ENCODE data around the gene APOC3. TPM values are rescaled to one million over a fixed set of nuclear protein-coding genes. Genes with fewer than 3 reads are reported as not detected.
"Not testable (repeated sequence)": the region's sequence is repeated elsewhere in the genome, so short reads cannot be mapped to it uniquely, and the experiment has no call there.

Gene APOC3
- total and polyA plus RNA-seq, 4 donors: 0.14 to 2.3 TPM; not detected in 2

DNA sequence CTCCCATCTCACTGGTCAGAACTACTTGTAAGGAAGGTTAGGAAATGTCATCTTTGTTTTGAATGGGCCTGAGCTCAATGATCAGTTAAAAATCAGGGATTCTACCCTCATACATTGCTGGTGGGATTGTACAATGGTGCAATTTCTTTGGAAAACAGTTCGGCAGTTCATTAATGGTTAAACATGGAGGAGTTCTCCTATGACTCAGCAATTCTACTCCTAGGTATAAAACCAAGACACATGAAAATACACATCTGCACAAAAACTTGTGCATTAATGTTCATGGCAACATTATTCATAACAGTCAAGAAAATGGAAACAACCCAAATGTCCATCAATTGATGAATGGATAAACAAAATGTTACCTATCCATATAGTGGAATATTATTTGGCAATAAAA, 33.2 kb upstream of the APOC3 start:
- Histone ChIP-seq H3K4me1 (ENCODE audit: control insufficient read depth in 5 of 5, insufficient read depth in 5 of 5, low read length in 5 of 5) (peaks cover 0 to 9% (median 0%) of the 10 kb centered on the region in 5 donors), H3K4me3 (no peak overlapping the region), H3K27ac (ENCODE audit: low read depth in 1 of 2, low read length in 1 of 2) (no peak overlapping the region), H3K27me3 (ENCODE audit: control insufficient read depth in 3 of 3, insufficient read depth in 3 of 3, low read length in 2 of 3) (peaks cover 0 to 2% (median 0%) of the 10 kb centered on the region in 3 donors), H3K9me3 (ENCODE audit: control insufficient read depth in 4 of 4, insufficient read depth in 3 of 4, low read length in 3 of 4) (no peaks in the 10 kb centered on the region), H3K36me3 (ENCODE audit: control insufficient read depth in 4 of 4, insufficient read depth in 4 of 4, low read length in 4 of 4) (no peaks in the 10 kb centered on the region), H3K9ac (ENCODE audit: insufficient read depth in 1 of 2, low read length in 2 of 2) (no peak overlapping the region)
- ATAC-seq (ENCODE audit: insufficient read depth, low FRiP score) (no peak), DNase-seq (no peak)
- TF ChIP-seq, protein P1, sequence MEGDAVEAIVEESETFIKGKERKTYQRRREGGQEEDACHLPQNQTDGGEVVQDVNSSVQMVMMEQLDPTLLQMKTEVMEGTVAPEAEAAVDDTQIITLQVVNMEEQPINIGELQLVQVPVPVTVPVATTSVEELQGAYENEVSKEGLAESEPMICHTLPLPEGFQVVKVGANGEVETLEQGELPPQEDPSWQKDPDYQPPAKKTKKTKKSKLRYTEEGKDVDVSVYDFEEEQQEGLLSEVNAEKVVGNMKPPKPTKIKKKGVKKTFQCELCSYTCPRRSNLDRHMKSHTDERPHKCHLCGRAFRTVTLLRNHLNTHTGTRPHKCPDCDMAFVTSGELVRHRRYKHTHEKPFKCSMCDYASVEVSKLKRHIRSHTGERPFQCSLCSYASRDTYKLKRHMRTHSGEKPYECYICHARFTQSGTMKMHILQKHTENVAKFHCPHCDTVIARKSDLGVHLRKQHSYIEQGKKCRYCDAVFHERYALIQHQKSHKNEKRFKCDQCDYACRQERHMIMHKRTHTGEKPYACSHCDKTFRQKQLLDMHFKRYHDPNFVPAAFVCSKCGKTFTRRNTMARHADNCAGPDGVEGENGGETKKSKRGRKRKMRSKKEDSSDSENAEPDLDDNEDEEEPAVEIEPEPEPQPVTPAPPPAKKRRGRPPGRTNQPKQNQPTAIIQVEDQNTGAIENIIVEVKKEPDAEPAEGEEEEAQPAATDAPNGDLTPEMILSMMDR (IDR thresholded peaks at IDR 0.05; ENCODE audit: control extremely low read depth, extremely low read depth): no peak
- WGBS, 2 donors: 62 to 66% methylated on average over 1 of the region's 1 CpG

DNA sequence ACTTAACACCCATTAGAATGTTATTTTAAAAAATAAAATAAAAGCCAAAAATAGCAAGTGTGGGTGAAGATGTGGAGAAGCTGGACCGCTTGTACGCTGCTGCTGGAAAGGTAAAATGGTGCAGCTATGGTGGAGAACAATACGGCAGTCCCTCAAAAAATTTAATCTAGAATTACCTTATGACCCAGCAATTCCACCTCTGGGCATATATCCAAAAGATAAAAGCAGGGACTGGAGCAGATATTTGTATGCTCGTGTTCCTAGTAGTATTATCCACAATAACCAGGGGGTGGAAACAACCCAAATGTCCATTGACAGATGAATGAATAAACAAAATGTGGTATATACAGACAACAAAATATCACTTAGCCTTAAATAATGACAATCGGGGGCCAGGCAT, 31.9 kb upstream of the APOC3 start:
- Histone ChIP-seq H3K27ac (ENCODE audit: low read depth in 1 of 2, low read length in 1 of 2) (no peak overlapping the region), H3K9ac (ENCODE audit: insufficient read depth in 1 of 2, low read length in 2 of 2) (no peak overlapping the region), H3K4me3 (no peak overlapping the region), H3K27me3 (ENCODE audit: control insufficient read depth in 3 of 3, insufficient read depth in 3 of 3, low read length in 2 of 3) (peaks cover 0 to 2% (median 0%) of the 10 kb centered on the region in 3 donors), H3K36me3 (ENCODE audit: control insufficient read depth in 4 of 4, insufficient read depth in 4 of 4, low read length in 4 of 4) (no peaks in the 10 kb centered on the region), H3K9me3 (ENCODE audit: control insufficient read depth in 4 of 4, insufficient read depth in 3 of 4, low read length in 3 of 4) (no peaks in the 10 kb centered on the region), H3K4me1 (ENCODE audit: control insufficient read depth in 5 of 5, insufficient read depth in 5 of 5, low read length in 5 of 5) (no peaks in the 10 kb centered on the region)
- no peak for ATAC-seq (ENCODE audit: insufficient read depth, low FRiP score)
- 83 to 90% methylated on average over 5 of the region's 5 CpGs for WGBS, 2 donors
- TF ChIP-seq, protein P1 (IDR thresholded peaks at IDR 0.05; ENCODE audit: control extremely low read depth, extremely low read depth): no peak
- no peak for DNase-seq

DNA sequence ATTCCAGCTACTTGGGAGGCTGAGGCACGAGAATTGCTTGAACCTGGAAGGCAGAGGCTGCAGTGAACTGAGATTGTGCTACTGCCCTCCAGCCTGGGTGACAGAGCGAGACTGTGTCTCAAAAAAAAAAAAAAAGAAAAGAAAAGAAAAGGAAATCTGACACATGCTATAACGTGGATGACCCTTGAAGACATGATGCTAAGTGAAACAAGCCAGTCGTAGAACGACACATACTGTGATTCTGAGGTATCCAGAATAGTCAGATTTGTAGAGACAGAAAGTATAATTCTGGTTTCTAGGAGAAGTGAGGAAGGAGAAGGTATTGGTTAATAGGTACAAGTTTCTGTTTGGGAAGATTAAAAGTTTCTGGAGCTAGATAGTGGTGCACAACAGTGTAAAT, 31.3 kb upstream of the APOC3 start:
- H3K9ac ChIP-seq (ENCODE audit: insufficient read depth in 1 of 2, low read length in 2 of 2): no peak overlapping the region
- H3K4me1 ChIP-seq (ENCODE audit: control insufficient read depth in 5 of 5, insufficient read depth in 5 of 5, low read length in 5 of 5): no peaks in the 10 kb centered on the region
- H3K27ac ChIP-seq (ENCODE audit: low read depth in 1 of 2, low read length in 1 of 2): no peak overlapping the region
- ATAC-seq (ENCODE audit: insufficient read depth, low FRiP score): no peak
- H3K4me3 ChIP-seq: no peak overlapping the region
- no peaks in the 10 kb centered on the region for H3K36me3 ChIP-seq (ENCODE audit: control insufficient read depth in 4 of 4, insufficient read depth in 4 of 4, low read length in 4 of 4)
- H3K9me3 ChIP-seq (ENCODE audit: control insufficient read depth in 4 of 4, insufficient read depth in 3 of 4, low read length in 3 of 4): no peaks in the 10 kb centered on the region
- WGBS, 2 donors: 83 to 84% methylated on average over 5 of the region's 5 CpGs
- TF ChIP-seq, protein P1 (IDR thresholded peaks at IDR 0.05; ENCODE audit: control extremely low read depth, extremely low read depth): no peak
- H3K27me3 ChIP-seq (ENCODE audit: control insufficient read depth in 3 of 3, insufficient read depth in 3 of 3, low read length in 2 of 3): peaks cover 0 to 2% (median 0%) of the 10 kb centered on the region in 3 donors
- DNase-seq: no peak

DNA sequence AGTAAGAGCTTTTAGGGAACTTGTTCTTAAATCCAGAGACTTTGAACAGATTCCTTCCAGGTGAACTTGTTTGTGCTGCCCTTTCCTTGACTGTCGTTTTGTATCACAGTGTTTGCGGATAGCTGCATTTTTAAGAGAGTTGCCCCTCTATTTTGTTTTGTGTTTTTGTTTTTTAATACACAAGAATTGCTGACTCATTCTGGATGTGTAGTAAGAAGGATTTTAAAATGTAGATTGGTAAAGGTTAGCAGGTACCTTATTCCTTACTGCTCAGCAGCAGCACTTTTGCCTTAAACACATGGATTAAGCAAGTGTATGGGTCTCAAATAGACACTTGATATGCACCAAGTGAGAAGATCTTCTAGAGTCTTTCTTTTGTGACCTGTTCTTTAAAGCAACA, 29.1 kb upstream of the APOC3 start:
- no peak overlapping the region for H3K9ac ChIP-seq (ENCODE audit: insufficient read depth in 1 of 2, low read length in 2 of 2)
- TF ChIP-seq, protein P1 (IDR thresholded peaks at IDR 0.05; ENCODE audit: control extremely low read depth, extremely low read depth): no peak
- no peaks in the 10 kb centered on the region for H3K4me1 ChIP-seq (ENCODE audit: control insufficient read depth in 5 of 5, insufficient read depth in 5 of 5, low read length in 5 of 5)
- no peaks in the 10 kb centered on the region for H3K36me3 ChIP-seq (ENCODE audit: control insufficient read depth in 4 of 4, insufficient read depth in 4 of 4, low read length in 4 of 4)
- ATAC-seq (ENCODE audit: insufficient read depth, low FRiP score) (no peak), DNase-seq (no peak)
- 96 to 99% methylated on average over 2 of the region's 2 CpGs for WGBS, 2 donors
- H3K4me3 ChIP-seq: no peak overlapping the region
- H3K27ac ChIP-seq (ENCODE audit: low read depth in 1 of 2, low read length in 1 of 2): no peak overlapping the region
- H3K27me3 ChIP-seq (ENCODE audit: control insufficient read depth in 3 of 3, insufficient read depth in 3 of 3, low read length in 2 of 3): peaks cover 0 to 2% (median 0%) of the 10 kb centered on the region in 3 donors
- H3K9me3 ChIP-seq (ENCODE audit: control insufficient read depth in 4 of 4, insufficient read depth in 3 of 4, low read length in 3 of 4): no peaks in the 10 kb centered on the region

DNA sequence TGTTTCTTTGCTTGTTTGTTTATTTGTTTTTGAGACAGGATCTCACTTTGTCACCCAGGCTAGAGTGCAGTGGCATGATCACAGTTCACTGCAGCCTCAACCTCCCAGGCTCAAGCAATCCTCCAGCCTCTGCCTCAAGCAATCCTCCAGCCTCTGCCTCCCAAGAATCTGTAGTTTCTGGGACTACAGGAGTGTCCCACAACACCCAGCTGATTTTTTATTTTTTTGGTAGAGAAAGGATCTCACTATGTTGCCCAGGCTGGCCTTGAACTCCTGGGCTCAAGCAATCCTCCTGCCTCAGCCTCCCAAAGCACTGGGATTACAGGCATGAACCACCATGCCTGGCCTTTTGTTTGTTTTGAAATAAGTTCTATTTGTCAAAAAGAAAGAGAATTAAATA, 28.0 kb upstream of the APOC3 start:
- not testable (repeated sequence) for DNase-seq; H3K9me3 ChIP-seq (ENCODE audit: control insufficient read depth in 4 of 4, insufficient read depth in 3 of 4, low read length in 3 of 4); H3K27ac ChIP-seq (ENCODE audit: low read depth in 1 of 2, low read length in 1 of 2); H3K36me3 ChIP-seq (ENCODE audit: control insufficient read depth in 4 of 4, insufficient read depth in 4 of 4, low read length in 4 of 4); H3K9ac ChIP-seq (ENCODE audit: insufficient read depth in 1 of 2, low read length in 2 of 2); H3K4me1 ChIP-seq (ENCODE audit: control insufficient read depth in 5 of 5, insufficient read depth in 5 of 5, low read length in 5 of 5); H3K4me3 ChIP-seq; ATAC-seq (ENCODE audit: insufficient read depth, low FRiP score); H3K27me3 ChIP-seq (ENCODE audit: control insufficient read depth in 3 of 3, insufficient read depth in 3 of 3, low read length in 2 of 3)

Data from lung (tissue), 12 donors.